Immature natural killer cell (primary cell): ENCODE results near the gene KRAS. TPM values are rescaled to one million over a fixed set of nuclear protein-coding genes. Genes with fewer than 3 reads are reported as not detected.

ENCODE experiments used
- DNase-seq, 3 donors: peaks; one replicate each; pipeline ENCODE4 v3.0.0; 2022; ENCODE audit warnings: mixed read lengths in 1 of 3
- H3K27ac Mint-ChIP-seq, 6 donors: one replicate each; pipeline ENCODE4 v1.8.0; 2020; ENCODE audit warnings: mixed read lengths in 6 of 6, mild to moderate bottlenecking in 5 of 6, inconsistent platforms in 4 of 6, moderate library complexity in 3 of 6
- H3K27me3 Mint-ChIP-seq, 3 donors: one replicate each; pipeline ENCODE4 v1.8.0; 2020 to 2021; ENCODE audit warnings: low read depth in 3 of 3, mild to moderate bottlenecking in 3 of 3, mixed read lengths in 3 of 3, moderate library complexity in 3 of 3, inconsistent platforms in 1 of 3
- H3K36me3 Mint-ChIP-seq, 3 donors: one replicate each; pipeline ENCODE4 v1.8.0; 2020; ENCODE audit warnings: mixed read lengths in 3 of 3, inconsistent platforms in 2 of 3, mild to moderate bottlenecking in 2 of 3
- H3K4me1 Mint-ChIP-seq, 2 donors: one replicate each; pipeline ENCODE4 v1.8.0; 2020; ENCODE audit warnings: inconsistent platforms in 2 of 2, mild to moderate bottlenecking in 2 of 2, mixed read lengths in 2 of 2, moderate library complexity in 1 of 2
- H3K4me3 Mint-ChIP-seq, 5 donors: one replicate each; pipeline ENCODE4 v1.8.0; 2020; ENCODE audit warnings: mild to moderate bottlenecking in 5 of 5, mixed read lengths in 5 of 5, inconsistent platforms in 3 of 5, moderate library complexity in 3 of 5
- H3K9me3 Mint-ChIP-seq, 6 donors: one replicate each; pipeline ENCODE4 v1.8.0; 2020; ENCODE audit warnings: mild to moderate bottlenecking in 6 of 6, mixed read lengths in 6 of 6, inconsistent platforms in 4 of 6, moderate library complexity in 3 of 6
- polyA plus RNA-seq, 3 donors: library from polyadenylated mRNA; unstranded; fragments of 300-500 nt; fragmentation: Illumina TruSeq; gene quantifications; one replicate each; pipeline ENCODE4 v1.2.3, GENCODE V29; 2021

KRAS gene
- polyA plus RNA-seq, 3 donors from 2014 or later = 30.0 to 54.0 (median 33.9) TPM

DNA sequence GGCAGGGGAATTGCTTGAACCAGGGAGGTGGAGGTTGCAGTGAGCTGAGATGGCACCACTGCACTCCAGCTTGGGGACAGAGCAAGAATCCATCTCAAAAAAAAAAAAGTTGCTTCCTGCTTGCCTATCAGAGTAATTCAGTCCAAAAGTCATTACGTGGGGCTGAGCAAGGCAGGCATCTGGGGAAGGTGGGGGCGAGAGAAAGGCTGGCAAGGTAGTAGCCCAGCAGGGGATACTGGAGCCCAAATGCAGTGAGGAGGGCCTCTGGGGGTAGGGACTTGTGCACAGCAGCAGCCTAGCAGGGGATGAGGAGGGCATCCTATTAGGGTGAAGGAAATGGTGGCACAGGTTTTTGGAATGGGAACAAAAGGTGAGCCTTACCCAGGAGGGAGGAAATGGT, 48.6 kb downstream of the KRAS start:
- Mint-ChIP-seq H3K4me1 (no peaks in the 10 kb centered on the region), H3K27ac (peak overlapping the region in 2 of 6 donors; percentile 52 to 66), H3K9me3 (no peaks in the 10 kb centered on the region), H3K27me3 (peaks cover 0 to 2% (median 0%) of the 10 kb centered on the region in 3 donors), H3K36me3 (peaks cover 0 to 4% (median 0%) of the 10 kb centered on the region in 3 donors), H3K4me3 (no peak overlapping the region)
- no peak for DNase-seq

DNA sequence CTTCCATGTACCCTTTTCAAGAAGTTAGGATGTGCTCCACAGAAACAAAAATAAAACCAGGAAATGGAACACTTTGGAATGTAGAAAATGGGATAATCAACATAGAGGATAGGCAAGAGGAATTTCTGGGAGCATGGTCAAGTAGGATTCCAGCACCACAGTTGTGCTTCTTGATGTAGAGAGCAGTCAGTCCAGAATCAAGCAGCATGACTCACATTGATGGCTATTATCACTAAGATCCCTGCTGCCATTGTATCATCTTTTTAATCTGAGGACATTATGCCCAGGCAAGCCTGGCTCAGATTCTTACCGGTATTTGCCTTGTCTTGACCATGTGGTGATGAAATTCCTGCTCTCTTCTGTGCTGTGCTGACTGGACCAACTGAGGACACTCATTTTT, 50.0 kb downstream of the KRAS start:
- no peak overlapping the region for H3K4me3 Mint-ChIP-seq
- no peak for DNase-seq
- peaks cover 0 to 4% (median 0%) of the 10 kb centered on the region in 3 donors for H3K36me3 Mint-ChIP-seq
- H3K4me1 Mint-ChIP-seq = peaks cover 5 to 9% of the 10 kb centered on the region in 2 donors
- peaks cover 2 to 4% (median 4%) of the 10 kb centered on the region in 3 donors for H3K27me3 Mint-ChIP-seq
- H3K9me3 Mint-ChIP-seq = no peaks in the 10 kb centered on the region
- H3K27ac Mint-ChIP-seq = peak overlapping the region in 1 of 6 donors; percentile 53

DNA sequence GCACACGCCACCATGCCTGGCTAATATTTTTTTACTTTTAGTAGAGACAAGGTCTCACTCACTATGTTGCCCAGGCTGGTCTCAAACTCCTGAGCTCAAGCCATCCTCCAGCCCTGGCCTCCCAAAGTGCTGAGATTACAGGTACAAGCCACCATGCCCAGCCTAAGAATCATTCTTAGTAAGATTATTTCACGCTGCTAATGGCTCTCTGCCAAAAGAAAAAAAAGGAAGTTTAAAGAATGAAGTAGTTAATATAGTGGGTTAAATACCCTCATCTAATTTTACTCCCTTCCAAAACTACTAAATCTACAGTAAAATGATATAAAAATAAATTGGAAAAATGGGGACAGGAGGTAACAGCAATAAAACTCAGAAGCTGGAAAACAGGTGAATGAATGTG, 53.1 kb downstream of the KRAS start:
- H3K4me3 Mint-ChIP-seq = peak overlapping the region in 1 of 5 donors; percentile 21
- DNase-seq = no peak
- no peaks in the 10 kb centered on the region for H3K36me3 Mint-ChIP-seq
- peaks cover 12 to 15% (median 13%) of the 10 kb centered on the region in 3 donors for H3K27me3 Mint-ChIP-seq
- H3K27ac Mint-ChIP-seq = peak overlapping the region; percentile 0 to 76 (median 32)
- H3K4me1 Mint-ChIP-seq = peaks cover 20 to 26% of the 10 kb centered on the region in 2 donors
- no peaks in the 10 kb centered on the region for H3K9me3 Mint-ChIP-seq

DNA sequence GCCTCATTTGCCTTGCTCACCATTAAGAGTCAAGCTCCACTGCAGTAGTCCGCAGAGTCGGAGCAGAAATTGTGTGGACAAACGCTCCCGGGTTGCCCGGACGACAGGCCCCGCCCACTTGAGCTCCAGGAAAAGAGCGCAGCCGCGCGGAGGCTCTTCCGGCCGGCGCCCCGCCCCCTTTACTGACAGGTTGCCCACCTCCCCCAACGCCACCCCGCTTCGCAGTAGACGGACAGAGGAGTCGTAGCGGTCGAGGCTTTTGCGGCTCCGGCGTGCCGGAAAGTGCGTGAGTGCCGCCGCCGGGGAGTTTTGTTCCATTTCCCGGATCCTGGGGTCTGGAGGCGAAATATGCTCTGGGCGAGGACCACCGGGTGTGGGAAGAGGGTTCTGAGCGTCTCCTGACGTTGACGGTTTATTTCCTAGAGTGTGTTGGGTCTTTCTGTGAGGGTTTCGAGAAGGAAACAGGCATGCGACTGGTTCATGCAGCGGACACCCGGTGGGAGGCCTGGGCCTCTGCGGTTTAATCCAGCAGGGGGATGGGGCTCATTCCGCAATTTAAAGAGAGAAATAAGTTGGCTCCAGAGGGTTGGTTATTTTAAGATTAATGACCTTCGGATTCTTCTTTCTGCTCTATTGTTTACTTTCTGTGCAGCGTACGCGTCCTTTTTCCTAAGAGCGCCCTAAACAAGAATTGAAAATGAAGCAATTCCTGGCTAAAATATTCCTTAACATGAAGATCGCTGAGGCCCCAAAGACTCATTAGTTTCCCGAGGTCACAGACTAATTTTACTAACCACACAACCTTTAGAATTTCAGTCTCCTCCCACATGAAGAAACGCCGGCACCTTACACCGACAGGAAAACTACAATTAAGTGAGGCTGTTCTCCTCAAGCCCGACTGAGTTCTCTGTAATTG, 55.4 kb downstream of the KRAS start, which contains the start of the genes DNAI7 and ETFRF1:
TSS of gene DNAI7 (minus strand) at position 105 of the 916 bp plus-strand sequence. CDS start at position 23, 82 bp downstream.
TSS of gene ETFRF1 (plus strand) at position 182 of the 916 bp plus-strand sequence. CDS start 8,720 bp downstream, outside the sequence.
- Mint-ChIP-seq H3K36me3 (no peaks in the 10 kb centered on the region), H3K27ac (peak within 1 kb of the TSS; percentile 96 to 99 (median 98)), H3K4me1 (peaks cover 20 to 26% of the 10 kb centered on the region in 2 donors), H3K27me3 (peaks cover 12 to 15% (median 13%) of the 10 kb centered on the region in 3 donors), H3K4me3 (peak within 1 kb of the TSS; percentile 95 to 99 (median 97)), H3K9me3 (no peaks in the 10 kb centered on the region)
- peak; percentile 98 for DNase-seq

DNA sequence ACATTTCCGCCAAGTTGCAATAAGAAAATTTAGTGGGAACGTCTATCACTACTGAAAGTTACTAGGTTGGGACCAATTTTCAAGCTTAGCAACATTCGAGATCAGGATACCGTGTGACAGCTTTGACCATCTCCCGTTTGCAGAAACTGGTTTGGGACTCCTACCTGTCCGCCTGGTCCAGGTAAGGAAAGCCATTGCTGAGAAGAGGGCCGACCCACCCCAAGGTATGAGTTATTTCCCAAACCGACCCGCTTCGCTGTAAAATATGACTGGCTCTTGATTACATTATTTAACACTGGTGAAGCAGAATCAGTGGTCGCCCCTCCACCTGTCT, 56.0 kb downstream of the KRAS start:
- Mint-ChIP-seq H3K27me3 (peaks cover 12 to 15% (median 13%) of the 10 kb centered on the region in 3 donors), H3K4me1 (peaks cover 20 to 26% of the 10 kb centered on the region in 2 donors), H3K4me3 (peak overlapping the region; percentile 95 to 99 (median 97)), H3K9me3 (no peaks in the 10 kb centered on the region), H3K36me3 (no peaks in the 10 kb centered on the region), H3K27ac (peak overlapping the region; percentile 96 to 99 (median 98))
- DNase-seq = no peak

DNA sequence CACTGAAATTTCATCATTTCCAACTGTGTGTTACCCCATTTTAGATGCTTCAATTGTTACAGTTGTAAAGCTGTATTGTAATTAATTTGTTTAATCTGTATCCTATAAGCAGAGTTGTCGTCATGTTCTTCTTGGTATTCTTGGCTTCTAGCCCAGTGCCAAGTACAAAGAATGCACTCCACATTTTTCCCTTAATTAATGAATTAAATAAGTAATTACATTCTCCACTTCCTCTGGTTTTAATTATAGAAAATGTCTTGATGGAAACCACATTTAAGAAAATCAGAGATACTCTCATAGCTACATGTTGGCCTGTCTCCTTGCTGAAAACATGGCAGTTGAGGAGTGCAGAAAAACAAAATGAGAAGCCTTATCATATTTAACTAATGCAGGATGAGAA, 56.5 kb downstream of the KRAS start:
- DNase-seq = peak in 1 of 3 donors; percentile 9
- Mint-ChIP-seq H3K36me3 (no peaks in the 10 kb centered on the region), H3K27me3 (peaks cover 12 to 16% (median 15%) of the 10 kb centered on the region in 3 donors), H3K4me1 (peaks cover 20 to 26% of the 10 kb centered on the region in 2 donors), H3K27ac (peak overlapping the region; percentile 96 to 99 (median 98)), H3K4me3 (peak overlapping the region; percentile 95 to 99 (median 97)), H3K9me3 (no peaks in the 10 kb centered on the region)

DNA sequence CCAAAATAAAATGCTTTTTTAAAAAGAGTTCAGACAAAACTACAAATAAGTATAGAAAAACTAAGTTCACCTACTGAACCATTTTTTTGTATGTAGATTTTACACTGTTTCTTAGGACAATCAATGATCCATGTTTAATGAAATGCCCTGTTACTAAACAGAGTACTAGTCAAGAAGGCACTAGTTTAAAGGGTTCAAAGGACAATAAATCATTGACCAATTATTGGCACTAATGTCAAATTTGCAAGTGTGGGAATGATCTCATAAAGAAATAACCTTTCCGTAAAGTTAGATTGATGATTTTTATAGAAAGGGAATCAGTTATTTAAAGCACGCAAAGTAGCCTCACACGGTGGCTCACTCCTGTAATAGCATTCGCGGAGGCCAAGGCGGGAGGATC, 59.9 kb downstream of the KRAS start:
- Mint-ChIP-seq H3K4me3 (no peak overlapping the region), H3K27ac (no peak overlapping the region), H3K9me3 (no peaks in the 10 kb centered on the region), H3K27me3 (peaks cover 10 to 14% (median 12%) of the 10 kb centered on the region in 3 donors), H3K36me3 (no peaks in the 10 kb centered on the region), H3K4me1 (peaks cover 25 to 32% of the 10 kb centered on the region in 2 donors)
- no peak for DNase-seq

DNA sequence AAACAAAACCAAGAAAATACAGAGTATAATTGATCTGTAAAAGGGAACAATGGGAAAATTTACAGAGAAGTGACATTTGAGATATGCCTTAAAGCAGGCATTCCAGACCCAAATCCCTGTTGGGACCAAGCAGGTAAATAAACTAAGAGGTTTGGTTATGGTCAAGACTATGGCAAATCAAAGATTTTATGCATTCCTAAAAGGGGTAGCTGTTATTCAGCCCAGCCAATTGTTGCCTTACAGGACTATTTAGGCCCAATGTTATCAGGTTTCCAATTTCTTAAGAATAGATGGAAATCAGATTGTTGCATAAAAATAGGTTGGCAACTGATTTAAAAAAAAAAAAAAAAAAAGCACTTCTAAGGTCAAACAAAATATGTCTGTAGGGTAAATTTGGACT, 61.1 kb downstream of the KRAS start:
- Mint-ChIP-seq H3K9me3 (no peaks in the 10 kb centered on the region), H3K36me3 (no peaks in the 10 kb centered on the region), H3K4me3 (no peak overlapping the region), H3K27me3 (peaks cover 0 to 5% (median 2%) of the 10 kb centered on the region in 3 donors), H3K4me1 (peaks cover 16 to 21% of the 10 kb centered on the region in 2 donors), H3K27ac (no peak overlapping the region)
- DNase-seq = no peak

DNA sequence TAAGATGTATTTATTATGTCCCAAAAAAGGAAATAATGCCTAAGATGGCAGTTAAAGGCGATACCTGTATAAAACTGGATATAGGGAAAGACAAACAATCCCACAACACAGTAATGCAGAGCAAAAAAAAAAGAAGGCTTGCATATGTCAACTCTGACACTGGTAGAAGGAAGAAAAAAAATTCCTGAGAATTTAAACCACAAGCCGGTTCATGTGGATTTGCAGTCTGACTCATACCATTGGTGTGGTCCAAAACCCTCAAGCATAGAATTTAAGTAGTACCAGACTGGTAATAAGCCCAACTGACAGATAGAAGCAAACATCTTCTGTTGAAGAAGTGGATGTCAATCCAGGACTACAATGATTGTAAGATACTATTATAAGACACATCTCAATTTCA, 62.9 kb downstream of the KRAS start:
- peaks cover 9 to 14% of the 10 kb centered on the region in 2 donors for H3K4me1 Mint-ChIP-seq
- H3K9me3 Mint-ChIP-seq = no peaks in the 10 kb centered on the region
- no peak for DNase-seq
- H3K36me3 Mint-ChIP-seq = no peaks in the 10 kb centered on the region
- peaks cover 0 to 5% (median under 1%) of the 10 kb centered on the region in 3 donors for H3K27me3 Mint-ChIP-seq
- H3K27ac Mint-ChIP-seq = no peak overlapping the region
- no peak overlapping the region for H3K4me3 Mint-ChIP-seq

DNA sequence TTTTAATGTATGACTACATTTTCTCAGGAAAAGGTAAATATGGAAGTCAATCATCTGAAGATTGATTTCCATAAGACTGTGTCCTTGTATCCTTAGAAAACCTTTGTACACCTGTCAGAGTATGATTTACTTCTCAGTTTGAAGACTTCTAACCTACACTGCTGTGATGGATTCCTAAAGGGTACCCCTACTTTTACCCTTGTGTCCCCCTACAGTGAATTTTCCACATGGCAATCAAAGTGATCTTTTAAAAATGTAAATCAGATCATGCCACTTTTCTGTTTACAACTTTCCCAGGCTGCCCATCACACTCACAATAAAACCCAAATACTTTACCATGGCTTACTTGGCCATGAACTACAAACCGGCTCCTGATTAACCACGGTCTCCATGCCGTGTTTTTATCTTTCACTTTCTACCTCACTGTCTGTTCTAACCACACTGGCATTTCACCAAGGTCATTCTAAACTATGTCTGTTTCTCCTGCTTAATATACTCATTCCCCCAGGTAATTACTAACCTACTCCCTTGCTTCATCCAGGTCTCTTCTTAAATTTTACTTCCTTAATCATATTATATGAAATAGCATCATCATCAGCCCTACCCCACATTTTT, 63.8 kb downstream of the KRAS start:
- peak overlapping the region in 5 of 6 donors; percentile 8 to 26 (median 24) for H3K27ac Mint-ChIP-seq
- peaks cover 9 to 14% of the 10 kb centered on the region in 2 donors for H3K4me1 Mint-ChIP-seq
- peaks cover 0 to 5% (median 0%) of the 10 kb centered on the region in 3 donors for H3K27me3 Mint-ChIP-seq
- H3K9me3 Mint-ChIP-seq = no peaks in the 10 kb centered on the region
- no peaks in the 10 kb centered on the region for H3K36me3 Mint-ChIP-seq
- peak overlapping the region; percentile 52 to 69 (median 64) for H3K4me3 Mint-ChIP-seq
- peak; percentile 12 to 22 (median 13) for DNase-seq

DNA sequence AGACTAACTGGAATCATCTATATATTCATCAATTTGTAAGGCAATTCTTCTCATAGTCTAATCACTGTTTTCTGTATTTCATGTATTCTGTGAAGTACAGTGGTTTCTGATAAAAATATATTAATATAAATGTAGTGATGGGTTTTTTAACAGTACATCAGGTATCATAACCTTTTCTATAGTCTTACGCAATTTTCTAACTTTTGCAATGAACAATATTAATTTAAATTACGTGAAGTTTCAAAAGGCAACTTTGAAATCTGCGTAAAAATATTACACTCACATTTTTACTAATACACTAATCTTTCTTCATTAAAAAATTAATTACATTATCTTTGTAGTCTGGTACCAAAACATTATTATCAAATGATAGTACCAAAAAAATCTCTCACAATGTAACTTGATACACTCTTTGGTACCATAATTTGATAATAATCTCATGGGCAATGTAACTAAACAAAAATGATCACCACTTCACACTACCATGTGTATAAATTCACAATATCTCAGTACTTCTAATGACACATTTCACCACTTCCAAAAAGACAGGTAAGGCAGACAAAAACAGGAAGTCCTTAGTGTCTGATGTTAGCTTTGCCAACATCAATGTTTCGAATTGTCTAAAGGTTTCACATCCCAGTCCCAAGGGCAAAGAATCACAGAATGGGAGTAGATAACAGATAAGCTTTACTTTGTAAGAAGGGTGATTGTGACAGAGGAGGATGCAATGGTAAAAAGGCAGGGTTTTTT, 64.5 kb downstream of the KRAS start:
- H3K36me3 Mint-ChIP-seq = no peaks in the 10 kb centered on the region
- peak overlapping the region in 2 of 5 donors; percentile 2 to 48 for H3K4me3 Mint-ChIP-seq
- H3K27me3 Mint-ChIP-seq = peaks cover 0 to 5% (median 0%) of the 10 kb centered on the region in 3 donors
- DNase-seq = no peak
- peaks cover 9 to 14% of the 10 kb centered on the region in 2 donors for H3K4me1 Mint-ChIP-seq
- no peaks in the 10 kb centered on the region for H3K9me3 Mint-ChIP-seq
- H3K27ac Mint-ChIP-seq = peak overlapping the region in 2 of 6 donors; percentile 9 to 28

DNA sequence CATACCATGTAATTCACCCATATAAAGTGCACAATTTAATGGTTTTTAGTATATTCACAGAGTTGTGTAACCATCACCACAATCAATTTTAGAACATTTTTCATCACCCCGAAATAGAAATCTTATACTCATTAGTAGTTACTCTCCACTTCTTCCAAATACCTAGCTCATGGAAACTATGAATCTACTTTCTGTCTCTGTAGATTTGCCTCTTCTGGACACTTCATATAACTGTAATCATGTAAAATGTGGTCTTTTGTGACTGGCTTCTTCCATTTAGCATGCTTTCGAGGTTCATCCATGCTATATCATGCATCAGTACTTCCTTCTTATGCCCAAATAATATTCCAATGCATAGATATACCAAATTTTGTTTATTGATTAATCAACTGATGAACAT, 66.6 kb downstream of the KRAS start:
- Mint-ChIP-seq H3K9me3 (no peaks in the 10 kb centered on the region), H3K27me3 (peaks cover 0 to 3% (median 0%) of the 10 kb centered on the region in 3 donors), H3K4me3 (no peak overlapping the region), H3K27ac (no peak overlapping the region), H3K36me3 (no peaks in the 10 kb centered on the region), H3K4me1 (peaks cover 9 to 14% of the 10 kb centered on the region in 2 donors)
- no peak for DNase-seq

DNA sequence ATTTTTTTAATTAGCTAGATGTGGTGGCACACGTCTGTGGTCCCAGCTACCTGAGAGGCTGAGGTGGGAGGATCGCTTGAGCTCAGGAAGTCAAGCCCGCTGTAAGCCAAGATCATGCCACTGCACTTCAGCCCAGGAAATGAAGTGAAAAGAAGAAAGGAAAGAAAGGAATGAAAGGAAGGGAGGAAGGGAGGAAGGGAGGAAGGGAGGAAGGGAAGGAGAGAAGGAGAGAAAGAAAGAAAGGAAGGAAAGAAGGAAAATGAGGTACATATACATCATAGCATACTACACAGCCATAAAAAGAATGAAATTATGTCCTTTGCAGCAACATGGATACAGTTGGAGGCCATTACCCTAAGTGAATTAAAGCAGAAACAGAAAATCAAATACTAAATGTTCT, 68.0 kb downstream of the KRAS start:
- no peak overlapping the region for H3K27ac Mint-ChIP-seq
- no peak overlapping the region for H3K4me3 Mint-ChIP-seq
- peaks cover 9 to 14% of the 10 kb centered on the region in 2 donors for H3K4me1 Mint-ChIP-seq
- H3K9me3 Mint-ChIP-seq = no peaks in the 10 kb centered on the region
- no peak for DNase-seq
- peaks cover 0 to 4% (median 3%) of the 10 kb centered on the region in 3 donors for H3K27me3 Mint-ChIP-seq
- H3K36me3 Mint-ChIP-seq = no peaks in the 10 kb centered on the region
